ENCODE measurements around the gene PALLD. TPM values are rescaled to one million over a fixed set of nuclear protein-coding genes. Genes with fewer than 3 reads are reported as not detected.

Gene PALLD
- total RNA-seq, 3 donors from 2014 or later = 0.94 to 2.4 (median 1.2) TPM

GRCh38 chr4:168613869-168614268, 117.0 kb downstream of the PALLD start:
- ATAC-seq (no peak), DNase-seq (no peak)
- H3K27me3 Mint-ChIP-seq (ENCODE audit: low read depth) = peaks cover 18% of the 10 kb centered on the region
- H3K4me1 Mint-ChIP-seq (ENCODE audit: low read depth) = no peaks in the 10 kb centered on the region
- H3K36me3 Mint-ChIP-seq (ENCODE audit: insufficient read depth) = no peaks in the 10 kb centered on the region
- H3K4me3 Mint-ChIP-seq = no peak overlapping the region
- no peaks in the 10 kb centered on the region for H3K9me3 Mint-ChIP-seq

GRCh38 chr4:168614281-168615057, 117.6 kb downstream of the PALLD start:
- Mint-ChIP-seq H3K27me3 (ENCODE audit: low read depth) (peaks cover 21% of the 10 kb centered on the region), H3K4me3 (no peak overlapping the region), H3K36me3 (ENCODE audit: insufficient read depth) (no peaks in the 10 kb centered on the region), H3K9me3 (no peaks in the 10 kb centered on the region), H3K4me1 (ENCODE audit: low read depth) (no peaks in the 10 kb centered on the region)
- ATAC-seq = no peak
- DNase-seq = no peak

GRCh38 chr4:168615294-168616065, 118.6 kb downstream of the PALLD start:
- Mint-ChIP-seq H3K4me1 (ENCODE audit: low read depth) (no peaks in the 10 kb centered on the region), H3K27me3 (ENCODE audit: low read depth) (peaks cover 20% of the 10 kb centered on the region)
- ATAC-seq = no peak

GRCh38 chr4:168618577-168619265, 121.9 kb downstream of the PALLD start:
- Mint-ChIP-seq H3K36me3 (ENCODE audit: insufficient read depth) (no peaks in the 10 kb centered on the region), H3K9me3 (no peaks in the 10 kb centered on the region), H3K27me3 (ENCODE audit: low read depth) (peaks cover 18% of the 10 kb centered on the region), H3K4me1 (ENCODE audit: low read depth) (no peaks in the 10 kb centered on the region), H3K4me3 (no peak overlapping the region)
- DNase-seq (no peak), ATAC-seq (no peak)

More at GRCh38 chr4:168615294-168616065, 118.6 kb downstream of the PALLD start:
- no peak for DNase-seq
- H3K4me3 Mint-ChIP-seq = no peak overlapping the region
- no peaks in the 10 kb centered on the region for H3K9me3 Mint-ChIP-seq
- H3K36me3 Mint-ChIP-seq (ENCODE audit: insufficient read depth) = no peaks in the 10 kb centered on the region

- peaks cover 18% of the 10 kb centered on the region for H3K27me3 Mint-ChIP-seq (ENCODE audit: low read depth)
- no peaks in the 10 kb centered on the region for H3K9me3 Mint-ChIP-seq
- no peak for ATAC-seq
- H3K4me1 Mint-ChIP-seq (ENCODE audit: low read depth) = no peaks in the 10 kb centered on the region
- H3K36me3 Mint-ChIP-seq (ENCODE audit: insufficient read depth) = no peaks in the 10 kb centered on the region
- H3K4me3 Mint-ChIP-seq = no peak overlapping the region
- DNase-seq = no peak
These were observed 122.4 kb downstream of the PALLD start for GRCh38 chr4:168619266-168619631.

GRCh38 chr4:168621806-168622589, 125.1 kb downstream of the PALLD start:
- Mint-ChIP-seq H3K4me3 (no peak overlapping the region), H3K36me3 (ENCODE audit: insufficient read depth) (no peaks in the 10 kb centered on the region), H3K9me3 (no peaks in the 10 kb centered on the region), H3K4me1 (ENCODE audit: low read depth) (no peaks in the 10 kb centered on the region), H3K27me3 (ENCODE audit: low read depth) (peaks cover 20% of the 10 kb centered on the region)
- DNase-seq = no peak
- no peak for ATAC-seq

GRCh38 chr4:168622600-168622999, 125.7 kb downstream of the PALLD start:
- peaks cover 20% of the 10 kb centered on the region for H3K27me3 Mint-ChIP-seq (ENCODE audit: low read depth)
- H3K4me3 Mint-ChIP-seq = no peak overlapping the region
- DNase-seq (no peak), ATAC-seq (no peak)
- no peaks in the 10 kb centered on the region for H3K36me3 Mint-ChIP-seq (ENCODE audit: insufficient read depth)
- no peaks in the 10 kb centered on the region for H3K4me1 Mint-ChIP-seq (ENCODE audit: low read depth)
- no peaks in the 10 kb centered on the region for H3K9me3 Mint-ChIP-seq

- H3K4me1 Mint-ChIP-seq (ENCODE audit: low read depth) = no peaks in the 10 kb centered on the region
- no peak overlapping the region for H3K4me3 Mint-ChIP-seq
- H3K36me3 Mint-ChIP-seq (ENCODE audit: insufficient read depth) = no peaks in the 10 kb centered on the region
- ATAC-seq = no peak
- peaks cover 20% of the 10 kb centered on the region for H3K27me3 Mint-ChIP-seq (ENCODE audit: low read depth)
- H3K9me3 Mint-ChIP-seq = no peaks in the 10 kb centered on the region
- no peak for DNase-seq
These were observed 126.2 kb downstream of the PALLD start for GRCh38 chr4:168623011-168623410.

GRCh38 chr4:168623484-168623883, 126.6 kb downstream of the PALLD start:
- Mint-ChIP-seq H3K27me3 (ENCODE audit: low read depth) (peaks cover 24% of the 10 kb centered on the region), H3K4me1 (ENCODE audit: low read depth) (no peaks in the 10 kb centered on the region), H3K4me3 (no peak overlapping the region), H3K9me3 (no peaks in the 10 kb centered on the region), H3K36me3 (ENCODE audit: insufficient read depth) (no peaks in the 10 kb centered on the region)
- no peak for ATAC-seq
- DNase-seq = no peak

GRCh38 chr4:168628251-168628650, 131.4 kb downstream of the PALLD start:
- ATAC-seq (no peak), DNase-seq (no peak)
- Mint-ChIP-seq H3K27me3 (ENCODE audit: low read depth) (peaks cover 35% of the 10 kb centered on the region), H3K4me3 (no peak overlapping the region), H3K36me3 (ENCODE audit: insufficient read depth) (no peaks in the 10 kb centered on the region), H3K9me3 (no peaks in the 10 kb centered on the region), H3K4me1 (ENCODE audit: low read depth) (peaks cover 12% of the 10 kb centered on the region)

- H3K27me3 Mint-ChIP-seq (ENCODE audit: low read depth) = peaks cover 45% of the 10 kb centered on the region
- no peaks in the 10 kb centered on the region for H3K36me3 Mint-ChIP-seq (ENCODE audit: insufficient read depth)
- H3K9me3 Mint-ChIP-seq = no peaks in the 10 kb centered on the region
- DNase-seq = no peak
- peaks cover 12% of the 10 kb centered on the region for H3K4me1 Mint-ChIP-seq (ENCODE audit: low read depth)
- no peak for ATAC-seq
- no peak overlapping the region for H3K4me3 Mint-ChIP-seq
These were observed 132.7 kb downstream of the PALLD start for GRCh38 chr4:168629566-168629965.

- ATAC-seq (no peak), DNase-seq (no peak)
- no peaks in the 10 kb centered on the region for H3K36me3 Mint-ChIP-seq (ENCODE audit: insufficient read depth)
- peaks cover 54% of the 10 kb centered on the region for H3K27me3 Mint-ChIP-seq (ENCODE audit: low read depth)
- H3K9me3 Mint-ChIP-seq = no peaks in the 10 kb centered on the region
- peaks cover 12% of the 10 kb centered on the region for H3K4me1 Mint-ChIP-seq (ENCODE audit: low read depth)
- no peak overlapping the region for H3K4me3 Mint-ChIP-seq
These were observed 133.8 kb downstream of the PALLD start for GRCh38 chr4:168630445-168631187.
